ENCODE results near the gene GRK2. TPM values are rescaled to one million over a fixed set of nuclear protein-coding genes. Genes with fewer than 3 reads are reported as not detected.
A peak's percentile ranks its signal among the peaks of the same experiment; 100 is the strongest.

The GRK2 gene
- total RNA-seq, 1 donor from 2014 or later, result 56.8 TPM

DNA sequence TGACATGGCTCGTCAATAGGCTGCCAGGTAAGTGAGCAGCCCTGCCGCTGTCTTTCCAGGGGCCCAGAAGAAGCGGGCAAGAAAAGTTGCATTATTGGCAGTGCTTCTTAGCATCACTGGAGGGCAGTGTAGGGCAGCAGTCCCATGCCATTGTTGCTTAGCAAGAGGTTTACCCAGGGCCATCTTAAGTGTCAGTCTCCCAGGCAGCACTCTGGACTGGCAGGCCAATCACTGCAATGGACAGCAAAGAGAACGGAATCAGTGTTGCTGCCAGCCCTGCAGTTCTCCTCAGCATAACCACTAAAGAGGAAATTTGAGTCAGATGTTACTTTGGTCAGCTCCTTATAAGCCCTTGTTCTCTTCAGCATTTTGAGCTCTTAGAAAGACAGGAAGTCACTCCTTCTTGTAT, 13.4 kb upstream of the GRK2 start:
- intact Hi-C loops (cut with micrococcal nuclease), result no loop called here
- ATAC-seq (peak; percentile 51), DNase-seq (no peak)

- intact Hi-C loops (cut with micrococcal nuclease), result no loop called here
- no peak for DNase-seq
- ATAC-seq, result no peak
Observed at GRCh38 chr11:67253872-67254624, 12.2 kb upstream of the GRK2 start.

GRCh38 chr11:67254798-67255197, 11.5 kb upstream of the GRK2 start:
- DNase-seq (no peak), ATAC-seq (no peak)
- intact Hi-C loops (cut with micrococcal nuclease), result no loop called here

- ATAC-seq (no peak), DNase-seq (no peak)
- intact Hi-C loops (cut with micrococcal nuclease), result no loop called here
Observed at GRCh38 chr11:67255353-67255752, 10.9 kb upstream of the GRK2 start.

GRCh38 chr11:67255864-67256263, 10.4 kb upstream of the GRK2 start:
- no peak for ATAC-seq
- intact Hi-C loops (cut with micrococcal nuclease), result no loop called here
- DNase-seq, result no peak

DNA sequence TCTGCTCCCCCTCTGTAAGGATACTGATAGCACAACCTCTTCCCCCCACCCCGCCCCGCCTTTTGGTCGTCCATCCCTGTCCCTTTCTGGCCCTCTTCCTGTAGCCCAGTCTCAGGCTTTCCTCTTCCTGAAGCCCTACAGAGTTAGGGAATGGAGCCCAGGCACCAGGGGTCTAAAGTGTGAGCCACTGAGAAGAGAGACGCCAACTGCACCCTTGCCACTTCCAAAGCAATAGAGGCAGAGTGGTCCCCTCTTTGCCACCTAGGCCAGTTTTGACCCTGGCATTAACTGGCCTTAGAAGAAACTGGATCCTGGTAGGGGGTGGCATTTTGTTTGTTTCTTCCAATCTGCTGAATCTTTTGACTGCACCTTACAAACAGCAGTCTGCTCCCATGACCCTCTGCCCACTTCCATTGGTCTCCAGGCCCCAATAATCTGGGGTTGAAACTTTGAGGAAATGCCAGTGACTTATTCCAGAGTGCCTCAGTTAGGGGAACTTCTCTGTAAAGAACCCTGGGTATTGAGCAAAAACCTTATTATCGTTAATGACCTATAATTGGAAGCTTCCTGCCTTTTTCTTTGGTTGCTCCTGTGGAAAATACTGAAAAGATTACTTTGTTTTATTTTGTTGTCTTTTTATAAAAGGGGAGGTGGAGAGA, 9.7 kb upstream of the GRK2 start:
- ATAC-seq (no peak), DNase-seq (no peak)
- intact Hi-C loops (cut with micrococcal nuclease), result no loop called here

DNA sequence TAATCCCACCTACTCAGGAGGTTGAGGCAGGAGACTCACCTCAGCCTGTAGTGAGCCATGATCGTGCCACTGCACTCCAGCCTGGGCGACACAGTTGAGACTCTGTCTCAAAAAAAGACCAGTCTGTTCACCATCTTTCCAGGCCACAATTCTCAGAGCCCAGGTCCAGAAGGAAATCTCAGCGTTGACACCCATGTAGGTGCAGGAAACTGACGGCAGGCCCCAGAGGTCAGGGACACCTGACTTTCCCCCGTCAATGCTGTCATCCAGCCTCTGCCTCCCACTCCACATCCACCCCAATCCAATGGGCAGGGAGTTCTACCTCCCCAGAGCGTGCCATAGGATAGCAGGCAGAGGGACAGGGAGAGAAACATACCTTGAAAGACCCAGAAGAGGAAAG, 5.9 kb upstream of the GRK2 start:
- DNase-seq (no peak), ATAC-seq (no peak)
- intact Hi-C loops (cut with micrococcal nuclease), result loop anchor here (5.0 kb wide), 1 partner anchor 57 kb away; no protein-coding TSS in a partner anchor

DNA sequence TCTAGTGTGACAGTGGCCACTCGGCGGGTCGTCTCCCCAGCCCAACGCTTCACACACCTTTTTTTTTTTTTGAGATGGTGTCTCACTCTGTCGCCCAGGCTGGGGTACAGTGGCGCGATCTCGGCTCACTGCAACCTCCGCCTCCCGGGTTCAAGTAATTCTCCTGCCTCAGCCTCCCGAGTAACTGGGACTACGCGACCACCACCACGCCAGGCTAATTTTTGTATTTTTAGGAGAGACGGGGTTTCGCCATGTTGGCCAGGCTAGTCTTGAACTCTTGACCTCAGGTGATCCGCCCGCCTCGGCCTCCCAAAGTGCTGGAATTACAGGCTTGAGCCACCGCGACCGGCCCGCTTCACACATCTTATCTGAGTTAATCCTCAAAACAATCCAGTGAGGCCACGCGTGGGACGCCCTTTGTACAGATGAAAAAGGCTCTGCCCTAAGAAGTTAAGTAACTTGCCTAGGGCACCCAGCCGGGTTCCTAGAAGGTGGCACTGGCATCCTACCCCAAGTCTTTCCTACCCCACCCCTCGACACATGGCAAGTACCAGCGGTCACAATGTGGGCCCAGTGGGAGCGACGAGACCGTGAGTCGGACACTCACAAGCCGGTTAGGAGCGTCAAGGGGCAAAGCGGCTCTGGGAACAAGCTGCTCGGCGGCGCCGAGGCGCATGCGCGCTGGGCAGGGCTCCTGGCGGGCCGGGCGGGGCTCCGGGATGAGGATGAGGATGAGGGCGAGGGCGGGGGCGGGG, 5.2 kb upstream of the GRK2 start:
- ATAC-seq (peak; percentile 52), DNase-seq (peak; percentile 84)
- intact Hi-C loops (cut with micrococcal nuclease), result loop anchor here (5.0 kb wide), 1 partner anchor 56 kb away; no protein-coding TSS in a partner anchor

GRCh38 chr11:67261640-67261945, 4.7 kb upstream of the GRK2 start:
- no peak for ATAC-seq
- no peak for DNase-seq
- intact Hi-C loops (cut with micrococcal nuclease), result loop anchor here (5.0 kb wide), 1 partner anchor 56 kb away; no protein-coding TSS in a partner anchor

- intact Hi-C loops (cut with micrococcal nuclease), result loop anchor here (5.0 kb wide), 1 partner anchor 55 kb away; no protein-coding TSS in a partner anchor
- DNase-seq (peak; percentile 28), ATAC-seq (no peak)
Observed at GRCh38 chr11:67261946-67262681, 4.2 kb upstream of the GRK2 start.

DNA sequence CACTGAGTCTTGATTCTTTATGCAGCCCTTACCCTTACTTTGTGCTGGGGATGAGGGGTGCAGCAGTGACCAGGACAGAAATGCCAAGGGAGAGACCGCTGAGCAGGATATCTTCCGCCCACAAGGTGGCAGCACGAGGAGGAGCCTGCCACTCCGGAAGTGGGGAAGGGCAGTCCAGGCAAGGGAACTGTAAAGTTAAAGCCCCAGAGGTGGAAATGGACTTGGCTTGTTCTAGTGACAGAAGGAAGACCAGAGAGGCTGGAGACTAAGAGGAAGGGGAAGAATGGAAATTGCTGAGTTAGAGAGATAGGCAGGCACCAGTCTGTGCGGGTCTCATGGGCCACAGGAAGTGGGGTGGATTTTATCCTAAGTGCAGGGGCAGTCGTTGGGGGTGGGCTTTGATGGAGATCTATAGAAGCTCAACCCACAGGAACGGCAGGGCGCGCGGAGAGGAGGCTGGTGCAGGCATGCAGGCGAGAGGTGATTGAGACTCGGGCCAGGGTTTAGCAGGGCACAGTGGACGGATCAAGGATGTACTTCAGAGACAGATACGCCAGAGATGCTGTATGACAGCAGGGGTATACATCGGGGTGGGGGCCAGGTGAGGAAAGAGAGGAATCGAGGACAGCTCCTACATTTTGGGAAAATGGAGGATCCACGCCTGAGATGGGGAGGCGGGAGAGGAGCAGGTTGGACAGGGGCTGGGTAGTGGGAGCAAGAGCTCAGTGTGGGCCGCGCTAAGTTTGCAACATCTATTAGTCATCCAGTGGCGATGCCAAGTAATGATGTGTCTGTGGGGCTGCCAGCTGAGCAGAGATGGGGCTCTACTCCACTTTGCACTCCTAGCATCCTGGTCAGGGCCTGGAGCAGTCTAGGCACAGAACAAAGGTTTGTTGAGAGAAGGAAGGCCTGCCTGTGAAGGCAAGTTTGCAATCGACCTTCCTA, 3.3 kb upstream of the GRK2 start:
- intact Hi-C loops (cut with micrococcal nuclease), result loop anchor here (5.0 kb wide), 1 partner anchor 54 kb away; no protein-coding TSS in a partner anchor
- peak; percentile 75 for ATAC-seq
- peak; percentile 87 for DNase-seq

GRCh38 chr11:67264260-67264659, 2.0 kb upstream of the GRK2 start:
- no peak for DNase-seq

DNA sequence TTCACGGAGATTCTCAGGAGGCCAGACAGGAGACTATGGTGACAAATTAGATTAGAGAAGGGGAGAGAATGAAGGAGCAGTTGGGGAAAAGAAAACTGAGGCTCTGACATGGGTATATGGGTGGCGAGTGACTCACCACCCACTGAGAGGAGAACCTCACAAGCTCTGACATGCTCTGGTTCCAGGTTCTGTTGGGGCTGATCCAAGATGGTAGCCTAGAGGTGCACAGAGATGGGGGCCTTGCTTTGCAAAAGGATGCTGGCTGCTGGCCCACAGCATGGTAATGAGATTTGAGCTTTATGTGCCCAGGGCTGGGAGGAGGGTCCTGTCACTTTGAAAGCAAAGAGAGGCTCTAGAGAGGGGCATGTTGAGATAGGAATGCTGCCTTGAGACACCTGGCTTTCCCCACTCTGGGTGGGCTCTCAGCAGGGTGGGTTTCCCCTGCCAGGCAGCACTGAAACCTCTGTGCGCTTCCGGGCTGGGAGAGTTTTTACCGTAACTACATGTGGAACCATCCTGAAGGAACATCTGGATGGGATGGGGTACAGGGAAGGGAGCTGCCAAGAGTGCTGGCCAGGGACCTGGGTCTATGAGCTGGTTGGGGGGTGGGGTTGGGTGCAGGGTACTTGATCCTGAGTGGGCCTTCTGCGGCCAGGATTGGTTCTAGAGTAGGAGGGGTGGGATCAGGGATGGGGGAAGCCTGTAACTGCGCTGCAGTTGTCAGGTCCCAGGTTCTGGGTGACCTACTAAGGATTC, 1.2 kb upstream of the GRK2 start:
- DNase-seq (no peak), ATAC-seq (no peak)
- intact Hi-C loops (cut with micrococcal nuclease), result loop anchor here (5.0 kb wide), 1 partner anchor 52 kb away; no protein-coding TSS in a partner anchor

More at GRCh38 chr11:67264260-67264659, 2.0 kb upstream of the GRK2 start:
- intact Hi-C loops (cut with micrococcal nuclease), result loop anchor here (5.0 kb wide), 1 partner anchor 53 kb away; no protein-coding TSS in a partner anchor
- no peak for ATAC-seq

DNA sequence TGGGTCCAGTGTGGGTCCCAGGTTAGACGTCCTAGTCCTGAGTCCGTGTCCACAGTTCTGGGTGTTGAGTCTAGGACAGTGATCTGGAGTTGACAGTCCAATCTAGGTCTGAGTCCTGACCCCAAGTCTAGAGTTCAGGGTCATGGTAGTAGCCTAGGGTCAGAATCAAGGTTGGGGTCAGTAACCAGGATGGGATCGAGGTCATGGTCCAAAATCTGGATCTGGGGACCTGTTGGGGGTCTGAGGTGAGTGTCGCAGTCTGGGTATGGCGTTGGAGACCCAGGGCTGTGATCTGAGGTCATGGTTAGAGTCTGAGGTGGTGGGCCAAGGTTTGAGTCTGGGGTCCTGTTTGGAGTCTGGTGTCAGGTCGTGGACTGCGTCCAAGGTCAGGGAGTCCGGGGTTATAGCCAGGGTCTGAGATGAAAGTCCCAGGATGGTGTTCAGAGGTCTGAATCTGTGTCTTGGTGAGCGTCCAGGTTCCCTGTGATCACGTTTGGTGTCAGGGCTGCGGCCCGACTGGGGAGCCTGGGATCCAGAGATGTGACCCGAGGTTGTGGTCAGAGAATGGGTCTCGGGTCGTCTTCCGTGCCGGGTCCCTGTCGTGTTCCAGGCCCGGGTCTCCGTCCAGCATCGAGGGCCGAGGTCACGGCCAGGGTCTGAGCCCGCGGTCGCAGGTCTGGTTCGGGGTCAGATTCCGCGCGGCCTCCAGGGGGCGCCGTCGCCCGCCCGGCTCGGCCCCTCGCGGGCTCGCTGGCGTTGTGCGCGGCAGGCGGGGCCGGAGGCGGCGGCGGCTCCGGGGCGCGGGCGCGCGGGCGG, 432 bp upstream of the GRK2 start:
- peak; percentile 91 for DNase-seq
- intact Hi-C loops (cut with micrococcal nuclease), result no loop called here

GRCh38 chr11:67267188-67268080, 1.2 kb downstream of the GRK2 start:
- intact Hi-C loops (cut with micrococcal nuclease), result no loop called here
- DNase-seq, result peak; percentile 46
- ATAC-seq, result peak; percentile 1

More for the DNA sequence above, 432 bp upstream of the GRK2 start:
- ATAC-seq, result peak; percentile 66
